HG03135 (cell line): ENCODE measurements around the gene FAM200B.

Experiments
- ATAC-seq: cut with Tn5 transposase; IDR thresholded peaks from one replicate; pipeline ENCODE4 v1.9.1; 2021; ENCODE audit warnings: mild to moderate bottlenecking, moderate library complexity; ENCODE audit not compliant: unreplicated experiment

FAM200B gene

DNA sequence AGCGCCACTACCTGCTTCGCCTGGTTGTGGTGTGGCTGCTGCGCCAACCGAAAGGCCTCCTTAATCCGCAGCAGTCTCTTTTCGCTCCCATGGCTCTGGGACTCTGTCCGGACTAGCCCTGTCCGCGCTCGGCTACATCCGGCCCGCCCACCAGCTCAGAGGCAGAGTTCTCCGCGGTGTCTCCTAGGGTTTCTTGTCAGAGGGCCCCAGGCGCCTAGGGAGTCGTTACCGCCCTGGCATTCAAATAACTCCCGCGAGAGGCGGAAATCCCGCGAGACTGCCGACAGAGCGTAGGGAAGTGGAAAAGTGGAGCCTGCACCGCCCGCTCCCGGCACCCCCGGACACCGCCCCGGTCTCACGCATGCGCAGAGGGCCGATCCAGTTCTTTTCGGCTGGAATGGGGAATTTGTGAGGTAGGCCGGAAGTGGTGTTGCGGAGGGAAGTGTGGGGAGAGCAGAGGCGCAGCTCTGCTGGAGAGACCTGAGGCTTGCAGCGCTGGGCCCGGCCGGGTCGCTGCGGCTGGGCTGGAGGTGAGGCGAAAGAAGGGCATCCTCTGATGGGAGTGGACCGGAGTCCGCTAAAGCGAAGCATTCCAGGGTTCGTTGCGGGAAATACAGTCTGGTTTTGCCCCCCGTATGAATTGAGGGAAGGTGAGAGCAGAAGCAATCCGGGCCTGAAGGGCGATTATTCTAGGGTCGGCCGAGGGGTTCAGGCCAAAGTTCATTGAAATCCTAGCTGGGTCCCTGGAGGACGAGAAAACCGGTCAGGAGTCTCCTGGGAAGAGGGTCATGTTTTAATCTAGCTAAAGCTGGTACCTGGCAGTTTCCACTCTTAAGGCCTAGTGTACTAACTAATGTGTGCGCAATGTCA, at the start of gene FAM200B:
Gene FAM200B (plus strand): TSS at position 456 of the 870 bp plus-strand sequence. CDS start 5,151 bp downstream, outside the sequence.
- peak; percentile 95 for ATAC-seq

DNA sequence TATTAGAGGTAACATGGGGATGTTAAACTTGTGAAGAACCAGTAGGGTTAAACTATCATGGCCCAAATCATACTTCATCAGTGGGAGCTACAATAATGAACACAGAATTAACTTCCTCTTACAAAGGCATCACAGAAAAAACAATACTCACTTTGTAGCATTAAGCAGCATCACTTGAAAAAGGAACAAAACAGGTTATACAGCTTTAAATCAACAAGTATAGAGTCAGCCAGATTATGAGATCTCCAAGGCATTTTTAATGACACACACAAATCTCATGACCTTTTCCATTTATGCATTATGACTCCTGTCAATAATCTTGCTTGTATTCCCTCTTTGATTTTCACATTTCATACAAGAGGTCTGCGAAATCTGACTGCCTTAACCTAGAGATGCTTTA, 44.8 kb upstream of the FAM200B start:
- no peak for ATAC-seq

DNA sequence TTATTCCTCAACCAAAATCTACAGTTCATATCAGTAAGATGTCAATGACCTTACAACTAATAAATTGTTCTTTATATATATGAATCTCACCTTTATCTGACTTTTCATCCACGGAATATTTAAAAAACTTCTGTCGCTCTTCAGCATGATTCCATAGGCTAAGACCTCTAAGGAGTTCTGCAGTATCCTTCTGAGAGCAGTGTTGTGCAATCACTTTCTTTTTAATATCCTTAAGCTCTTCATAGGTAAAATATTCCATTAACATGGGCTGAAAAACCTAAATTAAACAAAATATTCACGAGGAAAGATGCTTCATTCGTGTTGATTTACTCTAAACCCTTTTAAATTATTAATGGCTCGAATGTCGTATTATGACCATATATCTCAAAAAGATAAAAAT, 43.2 kb upstream of the FAM200B start:
- ATAC-seq, result no peak

DNA sequence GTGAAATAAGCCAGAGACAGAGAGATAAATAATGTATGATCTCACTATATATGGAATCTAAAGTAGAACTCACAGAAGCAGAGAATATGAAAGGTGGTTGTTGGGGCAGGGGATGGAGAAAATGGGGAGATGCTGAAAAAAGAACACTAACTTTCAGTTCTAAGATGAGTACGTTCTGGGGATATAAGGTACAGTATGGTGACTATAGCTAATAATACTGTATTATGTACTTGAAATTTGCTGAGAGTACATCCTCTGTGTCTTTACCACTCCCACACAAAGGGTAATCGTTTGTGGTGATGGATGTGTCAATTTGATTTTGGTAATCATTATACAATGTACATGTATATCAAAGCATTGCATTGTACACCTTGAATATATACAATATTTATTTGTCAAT, 33.0 kb upstream of the FAM200B start:
- no peak for ATAC-seq

DNA sequence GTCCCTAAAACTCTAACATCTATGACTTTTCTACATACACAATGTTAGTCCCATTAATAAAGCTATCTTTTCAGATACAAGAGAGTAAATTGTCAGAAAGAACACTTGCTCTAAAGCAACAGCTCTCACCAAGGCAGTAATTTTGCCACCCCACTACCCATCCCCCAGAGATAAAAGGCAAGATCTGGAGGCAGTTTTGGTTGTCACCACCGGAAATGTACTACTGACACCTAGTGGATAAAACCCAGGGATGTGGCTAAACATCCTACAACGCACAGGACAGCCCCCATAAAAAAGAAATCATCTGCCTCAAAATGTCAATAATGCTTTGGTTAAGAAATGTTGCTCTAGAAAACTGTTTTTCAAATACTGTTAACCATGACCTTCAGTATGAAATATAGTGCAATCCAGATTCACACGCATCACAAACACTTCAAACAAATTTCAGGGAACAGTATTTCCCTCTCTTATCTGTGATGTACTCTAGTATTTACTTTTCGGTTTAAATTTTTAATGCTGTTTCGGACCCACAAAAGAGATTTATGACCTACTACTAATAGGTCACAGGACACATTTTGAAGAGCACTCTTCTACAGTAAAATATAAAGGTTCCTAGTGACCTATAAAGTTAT, 31.6 kb upstream of the FAM200B start:
- ATAC-seq, result peak; percentile 50

DNA sequence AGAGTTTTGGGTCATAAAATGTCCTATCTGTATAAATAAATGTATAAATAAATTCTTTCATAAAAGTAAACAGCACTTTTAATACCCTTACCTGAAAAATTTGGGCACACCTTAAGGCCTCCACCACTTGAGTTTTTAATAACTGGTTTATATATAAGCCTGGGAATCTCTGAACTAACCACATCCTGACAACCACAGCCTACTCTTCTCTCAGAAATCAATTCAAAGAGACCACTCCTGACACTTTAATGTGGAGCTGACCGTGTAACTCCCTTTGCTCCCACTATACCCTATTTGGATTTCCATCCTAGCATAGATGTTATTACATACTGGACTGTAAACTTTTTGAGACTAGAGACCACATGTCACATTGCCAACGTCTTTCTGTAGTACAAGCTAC, 30.0 kb upstream of the FAM200B start:
- ATAC-seq, result no peak

DNA sequence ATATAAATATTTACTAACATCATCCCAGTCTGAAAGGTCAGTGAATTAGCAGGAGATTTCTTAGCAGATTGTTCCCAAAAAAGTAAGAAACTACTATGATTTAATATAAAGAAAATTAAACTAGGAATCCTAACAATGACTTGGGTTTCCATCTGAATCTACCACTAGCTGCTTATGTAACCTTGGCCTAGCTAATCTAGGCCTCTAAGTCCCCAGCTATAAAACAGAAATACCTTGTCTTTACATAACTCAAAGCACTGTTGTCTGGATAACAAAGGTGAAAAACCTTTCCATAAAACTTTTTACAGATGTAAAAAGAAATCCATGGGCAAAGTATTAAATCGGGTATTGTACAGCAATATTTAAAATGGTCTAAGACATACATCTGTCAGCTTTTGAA, 29.4 kb upstream of the FAM200B start:
- ATAC-seq, result no peak

DNA sequence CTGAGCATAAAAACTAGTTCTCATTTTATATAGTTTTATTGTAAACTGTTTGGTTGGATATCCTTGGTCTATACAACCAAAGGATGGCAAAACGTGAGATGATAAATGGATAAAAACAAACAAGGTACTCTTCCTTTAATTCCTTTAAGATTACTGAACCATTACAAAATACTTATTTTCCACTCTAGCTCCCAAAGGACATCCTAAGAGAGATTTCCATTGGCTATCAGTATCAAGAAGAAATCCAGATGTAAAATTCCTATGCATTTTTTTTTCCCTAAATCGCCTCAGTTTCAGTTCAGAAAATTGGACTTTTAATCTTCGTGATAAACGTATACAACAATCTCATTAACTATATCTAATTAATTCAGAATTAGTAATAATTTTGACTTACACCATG, 28.8 kb upstream of the FAM200B start:
- ATAC-seq, result no peak

DNA sequence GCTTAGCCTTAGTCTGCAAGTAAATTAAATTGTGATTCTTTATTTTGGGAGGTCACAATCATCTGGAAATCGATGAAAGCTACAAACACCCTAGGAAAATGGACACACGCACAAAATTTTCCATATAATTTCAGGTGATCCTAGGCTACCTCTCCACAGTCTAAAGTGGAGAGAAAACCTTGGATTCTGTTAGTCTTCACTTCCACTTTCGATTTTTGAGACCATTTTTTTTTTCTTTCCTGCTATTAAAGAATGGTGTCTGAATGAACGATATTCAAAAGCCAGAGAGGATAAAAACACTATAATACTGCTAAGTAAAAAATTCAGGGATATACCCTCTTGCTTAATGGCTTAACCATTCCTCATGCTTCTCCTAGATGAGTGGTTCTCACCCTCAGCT, 28.2 kb upstream of the FAM200B start:
- no peak for ATAC-seq

DNA sequence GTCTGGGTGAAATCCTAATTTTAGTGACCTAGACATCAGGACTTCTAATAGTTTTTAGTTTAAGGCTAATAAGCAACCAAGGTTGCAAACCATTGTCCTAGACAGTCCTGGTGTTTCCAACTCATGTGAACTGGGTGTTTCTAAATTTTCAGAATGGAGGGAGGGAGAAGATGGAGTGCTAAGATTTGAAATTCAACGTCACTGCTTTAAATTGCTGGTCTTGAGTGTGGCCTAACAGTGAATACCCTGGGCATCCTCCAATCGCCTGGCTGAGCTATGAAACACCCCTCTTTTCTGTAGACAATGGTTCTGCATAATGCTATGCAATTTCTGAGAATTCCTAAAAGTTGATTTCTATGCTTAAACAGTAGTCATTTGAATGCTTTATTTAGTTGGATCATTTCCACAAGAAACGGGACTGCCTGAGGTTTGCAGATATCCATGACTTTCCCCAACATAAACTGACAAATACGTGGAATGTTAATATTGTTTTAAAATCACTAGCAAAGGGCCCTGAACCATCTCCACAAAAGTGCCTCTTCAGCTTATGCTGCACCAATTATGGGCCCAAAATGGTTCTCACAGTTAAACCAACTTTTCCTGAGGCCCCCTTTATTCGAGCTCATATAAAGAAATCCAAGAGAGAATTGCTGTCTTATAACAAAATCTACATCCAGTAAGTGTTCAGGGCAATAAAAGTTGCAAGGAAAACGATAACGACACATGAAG, 27.6 kb upstream of the FAM200B start:
- ATAC-seq, result peak; percentile 30

DNA sequence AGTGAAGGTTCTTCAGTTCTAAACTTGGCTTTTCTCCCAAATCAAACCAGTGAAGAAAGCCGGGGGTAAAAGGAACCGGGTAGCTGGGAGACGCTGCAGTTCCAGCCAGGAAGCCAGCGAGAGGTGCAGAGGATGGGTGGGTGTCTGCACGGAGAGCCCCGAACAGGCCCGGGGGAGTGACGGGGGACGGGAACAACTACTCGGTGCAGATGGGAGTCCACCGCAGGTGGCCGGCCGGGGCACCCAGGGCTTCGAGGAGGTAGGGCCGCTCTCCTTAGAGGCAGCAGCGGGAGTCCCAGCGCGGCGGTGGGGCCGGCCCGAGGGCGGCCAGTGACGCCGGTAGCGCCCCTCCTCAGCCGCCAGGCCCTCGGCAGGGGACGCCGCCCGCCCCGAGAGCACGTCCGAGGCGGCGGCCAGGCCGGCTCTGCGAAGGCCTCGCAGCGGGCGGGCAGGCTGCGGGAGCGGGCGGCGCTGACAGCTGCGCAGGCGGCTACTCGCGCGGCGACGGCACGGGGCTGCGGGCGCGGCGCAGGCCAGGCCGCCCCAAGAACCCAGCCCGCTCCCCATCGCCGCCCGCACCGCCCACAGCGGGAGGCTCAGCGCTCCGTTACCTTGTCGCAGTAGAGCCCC, 26.9 kb upstream of the FAM200B start:
- peak; percentile 48 for ATAC-seq

DNA sequence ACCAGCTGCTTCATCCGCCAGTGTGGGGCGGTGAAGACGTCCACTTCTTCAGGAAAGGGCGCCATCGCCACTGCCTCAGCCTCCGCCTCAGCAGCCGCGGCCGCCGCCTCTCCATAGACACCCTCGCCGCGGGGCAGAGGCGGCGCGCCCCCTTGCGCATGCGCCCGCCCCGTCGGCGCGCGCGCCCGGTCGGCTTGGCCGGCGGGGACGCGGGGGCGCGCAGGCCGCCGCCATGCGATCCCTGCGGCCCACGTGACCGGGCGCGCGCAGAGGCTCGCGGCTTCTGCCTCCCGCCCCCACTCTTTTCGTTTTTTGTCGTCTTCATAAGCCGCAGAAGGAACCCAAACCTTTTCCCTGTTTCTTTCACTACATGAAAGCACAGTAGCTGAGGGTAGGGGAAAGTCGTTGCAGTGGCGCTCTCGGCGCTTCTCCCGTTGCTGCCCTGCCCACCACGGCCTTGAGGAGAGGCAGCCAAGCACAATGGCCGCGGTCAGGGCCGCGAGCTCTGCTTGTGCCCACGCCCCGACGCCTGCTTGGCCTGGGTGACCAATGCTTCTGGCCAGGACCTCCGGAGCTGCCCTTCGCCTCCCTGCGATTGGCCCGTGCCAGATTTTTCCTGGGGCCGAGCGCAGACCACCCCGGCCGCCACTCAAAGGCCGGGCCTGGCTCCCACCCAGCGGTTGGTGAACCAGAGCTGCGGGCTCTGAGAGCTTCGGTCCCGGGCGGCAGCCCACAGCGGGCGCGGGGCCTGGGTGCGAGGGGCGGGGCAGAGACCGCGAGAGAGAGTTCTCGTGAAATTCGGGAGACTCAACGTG, 26.2 kb upstream of the FAM200B start, which contains the start of gene FBXL5:
Gene FBXL5 (minus strand): TSS at position 135 of the 815 bp plus-strand sequence. CDS start 70 bp downstream, at position 65.
- peak; percentile 70 for ATAC-seq

DNA sequence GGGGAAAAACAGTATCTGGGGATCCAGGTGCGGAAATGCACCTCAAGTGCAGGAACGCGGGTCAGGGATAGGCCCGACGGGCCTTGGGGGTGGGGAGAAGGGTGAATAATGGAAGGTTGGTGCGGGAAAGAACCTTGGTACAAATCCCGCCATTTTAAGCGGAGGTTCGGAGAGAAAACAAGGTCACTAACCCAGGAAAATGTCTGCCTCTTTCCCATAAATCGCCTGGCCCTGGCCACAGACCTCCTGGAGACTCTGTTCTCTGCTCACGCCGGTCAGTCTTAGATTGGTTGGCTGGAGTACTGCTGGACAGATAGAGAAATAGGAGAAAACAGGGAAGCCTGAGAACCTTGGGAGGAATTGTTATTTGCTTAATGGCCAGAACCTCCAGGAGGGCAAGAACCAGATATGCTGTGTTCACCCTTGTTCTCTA, 25.6 kb upstream of the FAM200B start:
- ATAC-seq, result no peak

DNA sequence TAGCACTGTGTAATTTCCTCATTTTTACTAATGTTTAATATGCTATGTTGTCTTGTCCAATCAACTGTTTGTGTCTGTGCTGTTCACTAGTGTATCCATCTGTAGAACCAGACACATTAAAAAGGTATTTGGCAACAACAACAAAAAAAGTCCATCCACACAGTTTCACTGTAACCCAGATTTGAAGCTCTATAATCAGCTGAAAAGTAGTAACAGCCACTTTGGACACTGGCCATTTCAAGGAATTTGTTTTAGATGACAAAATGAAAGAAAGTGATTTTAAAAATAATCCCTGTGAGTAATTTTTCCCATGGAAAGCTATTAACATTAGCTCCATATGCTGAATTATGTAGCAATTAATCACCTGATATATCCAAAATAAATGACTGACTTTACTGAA, 24.3 kb upstream of the FAM200B start:
- no peak for ATAC-seq

DNA sequence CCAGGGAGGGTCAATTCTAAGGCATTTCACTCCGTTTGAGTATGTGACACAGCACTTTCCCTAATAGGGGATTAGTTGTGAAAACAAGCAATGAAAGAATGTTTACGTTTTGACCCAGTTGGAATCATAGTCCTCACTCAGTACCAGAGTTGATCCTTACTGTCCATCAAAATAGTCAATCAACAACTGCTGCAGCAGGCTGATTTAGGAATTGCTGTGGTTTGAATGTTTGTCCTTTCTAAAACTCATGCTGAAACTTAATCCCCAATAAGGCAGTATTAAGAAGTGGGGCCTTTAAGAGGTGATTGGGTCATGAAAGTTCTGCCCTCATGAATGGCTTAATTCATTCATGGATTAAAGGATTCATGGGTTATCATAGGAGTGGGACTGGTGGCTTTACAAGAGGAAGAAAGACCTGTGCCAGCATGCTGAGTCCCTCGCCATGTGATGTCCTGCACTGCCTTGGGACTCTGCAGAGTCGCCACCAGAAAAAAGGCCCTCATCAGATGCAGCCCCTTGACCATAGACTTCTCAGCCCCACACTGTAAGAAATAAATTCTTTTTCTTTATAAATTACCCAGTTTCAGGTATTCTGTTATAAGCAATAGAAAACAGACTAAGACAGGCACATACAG, 23.4 kb upstream of the FAM200B start:
- no peak for ATAC-seq

DNA sequence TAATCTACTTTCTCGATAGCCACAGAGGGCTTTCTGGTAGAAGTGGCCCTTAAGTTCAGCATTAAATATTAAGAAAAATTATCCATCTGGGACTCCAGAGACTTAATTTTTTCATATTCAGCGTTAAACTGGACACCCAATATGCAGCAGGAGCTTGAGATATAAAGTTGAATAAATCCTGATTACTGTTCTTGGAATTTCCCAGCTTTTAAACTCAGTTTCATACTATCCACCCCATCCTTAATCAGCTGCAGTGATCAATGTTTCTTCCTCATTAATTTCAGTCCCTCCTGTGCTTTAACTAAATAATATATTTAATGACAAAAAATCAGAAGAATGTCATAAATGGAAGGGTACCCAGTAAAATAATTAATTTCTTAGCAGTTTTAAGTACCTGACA, 22.8 kb upstream of the FAM200B start:
- ATAC-seq, result no peak

DNA sequence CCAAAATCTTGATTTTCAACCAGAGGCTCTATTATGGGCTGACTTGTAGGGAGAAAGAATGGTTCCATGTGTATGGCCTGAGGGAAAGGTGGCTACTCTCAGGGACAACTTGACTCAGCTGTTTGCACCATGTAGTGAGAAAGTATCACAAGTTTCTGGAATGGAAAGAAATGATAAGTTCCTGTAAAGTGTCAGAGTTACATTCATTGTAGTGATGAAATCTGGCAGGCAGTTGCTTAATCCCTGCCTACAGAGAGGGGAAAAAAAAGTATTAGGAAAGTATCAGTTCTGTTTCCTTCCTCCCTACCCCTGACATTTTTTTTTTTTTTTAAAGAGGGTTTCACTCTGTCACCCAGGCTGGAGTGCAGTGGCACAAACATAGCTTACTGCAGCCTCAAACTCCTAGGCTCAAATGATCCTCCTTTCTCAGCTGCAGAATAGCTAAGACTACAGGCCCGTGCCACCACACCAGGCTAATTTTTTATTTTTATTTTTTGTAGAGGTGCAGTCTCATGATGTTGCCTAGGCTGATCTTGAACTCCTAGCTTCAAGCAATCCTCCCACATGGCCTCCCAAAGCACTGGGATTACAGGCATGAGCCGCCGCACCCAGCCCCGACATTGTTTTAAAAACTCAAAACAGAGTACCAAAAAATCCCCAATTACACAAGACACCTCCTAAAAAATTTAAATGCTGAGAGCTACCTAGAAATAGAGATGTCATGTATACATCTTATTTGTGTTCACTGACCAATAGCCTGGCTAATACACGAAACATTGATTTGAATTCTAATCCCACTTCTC, 21.7 kb upstream of the FAM200B start:
- no peak for ATAC-seq

DNA sequence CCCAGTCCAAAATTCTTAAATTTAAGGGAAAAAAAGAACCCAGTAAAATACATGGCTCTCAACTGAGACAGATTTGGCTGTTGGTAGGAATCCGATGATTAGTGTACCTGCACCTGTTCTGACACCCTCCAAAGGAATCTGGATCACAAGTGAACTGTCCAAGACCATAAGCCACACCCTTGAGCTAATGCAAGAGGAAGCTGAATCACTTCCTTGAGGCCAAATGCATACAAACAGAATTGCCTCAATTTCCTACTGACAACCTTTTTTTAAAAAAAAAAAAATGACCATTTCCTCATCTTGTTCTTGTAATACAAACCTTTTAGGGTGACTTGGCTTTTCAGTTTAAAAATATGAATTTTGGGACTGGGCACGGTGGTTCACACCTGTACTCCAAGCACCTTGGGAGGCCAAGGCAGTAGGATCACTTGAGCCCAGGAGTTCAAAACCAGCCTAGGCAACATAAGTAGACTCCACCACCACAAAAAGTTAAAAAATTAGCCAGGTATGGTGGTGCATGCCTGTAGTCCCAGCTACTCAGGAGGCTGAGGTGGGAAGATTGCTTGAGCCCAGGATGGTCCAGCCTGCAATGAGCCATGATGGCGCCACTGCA, 15.8 kb upstream of the FAM200B start:
- ATAC-seq, result no peak

DNA sequence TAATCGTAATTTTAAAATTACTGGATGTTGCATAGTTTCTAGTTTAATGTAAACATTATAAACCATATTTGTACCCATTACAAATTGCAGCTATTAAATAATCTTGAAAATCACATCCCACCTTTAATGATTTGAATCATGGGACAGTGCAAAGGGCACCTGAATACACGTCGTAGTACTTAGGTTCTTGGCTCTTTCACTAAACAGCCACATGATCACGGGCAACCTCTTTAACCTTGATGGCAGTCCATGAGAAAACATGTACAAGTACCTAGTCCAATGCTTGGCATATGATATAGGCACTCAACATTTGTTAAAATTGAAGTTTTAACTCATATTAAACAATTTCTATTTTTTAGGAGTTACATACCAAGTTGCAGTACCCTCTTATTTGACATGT, 14.6 kb upstream of the FAM200B start:
- no peak for ATAC-seq
